ENCODE measurements around the gene HAAO.

The HAAO gene

DNA sequence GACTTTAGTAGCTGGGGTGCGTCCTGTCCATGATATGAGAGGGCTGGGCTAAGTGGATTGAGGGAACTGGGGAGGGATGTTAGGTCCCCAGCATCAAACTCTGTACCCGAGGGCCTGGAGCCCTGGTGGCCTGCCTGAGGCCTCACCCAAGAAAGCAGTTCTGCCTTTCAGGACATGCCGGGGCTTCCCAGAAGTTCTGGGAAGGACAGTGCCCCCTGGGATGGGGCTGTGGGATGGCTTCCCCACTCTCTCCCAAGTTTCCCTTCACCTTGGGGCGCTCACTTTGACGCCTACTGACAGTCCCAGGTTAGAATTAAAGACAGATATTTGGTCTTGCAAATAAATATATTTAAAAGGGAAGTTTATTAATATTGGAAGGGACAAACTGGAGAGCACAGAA, 30.2 kb downstream of the HAAO start:
- TF ChIP-seq, protein P1, sequence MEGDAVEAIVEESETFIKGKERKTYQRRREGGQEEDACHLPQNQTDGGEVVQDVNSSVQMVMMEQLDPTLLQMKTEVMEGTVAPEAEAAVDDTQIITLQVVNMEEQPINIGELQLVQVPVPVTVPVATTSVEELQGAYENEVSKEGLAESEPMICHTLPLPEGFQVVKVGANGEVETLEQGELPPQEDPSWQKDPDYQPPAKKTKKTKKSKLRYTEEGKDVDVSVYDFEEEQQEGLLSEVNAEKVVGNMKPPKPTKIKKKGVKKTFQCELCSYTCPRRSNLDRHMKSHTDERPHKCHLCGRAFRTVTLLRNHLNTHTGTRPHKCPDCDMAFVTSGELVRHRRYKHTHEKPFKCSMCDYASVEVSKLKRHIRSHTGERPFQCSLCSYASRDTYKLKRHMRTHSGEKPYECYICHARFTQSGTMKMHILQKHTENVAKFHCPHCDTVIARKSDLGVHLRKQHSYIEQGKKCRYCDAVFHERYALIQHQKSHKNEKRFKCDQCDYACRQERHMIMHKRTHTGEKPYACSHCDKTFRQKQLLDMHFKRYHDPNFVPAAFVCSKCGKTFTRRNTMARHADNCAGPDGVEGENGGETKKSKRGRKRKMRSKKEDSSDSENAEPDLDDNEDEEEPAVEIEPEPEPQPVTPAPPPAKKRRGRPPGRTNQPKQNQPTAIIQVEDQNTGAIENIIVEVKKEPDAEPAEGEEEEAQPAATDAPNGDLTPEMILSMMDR (IDR thresholded peaks at IDR 0.05), result no peak
- no peak for TF ChIP-seq ZFX (IDR thresholded peaks at IDR 0.05; ENCODE audit: borderline replicate concordance)
- no peak overlapping the region for H3K27ac ChIP-seq

DNA sequence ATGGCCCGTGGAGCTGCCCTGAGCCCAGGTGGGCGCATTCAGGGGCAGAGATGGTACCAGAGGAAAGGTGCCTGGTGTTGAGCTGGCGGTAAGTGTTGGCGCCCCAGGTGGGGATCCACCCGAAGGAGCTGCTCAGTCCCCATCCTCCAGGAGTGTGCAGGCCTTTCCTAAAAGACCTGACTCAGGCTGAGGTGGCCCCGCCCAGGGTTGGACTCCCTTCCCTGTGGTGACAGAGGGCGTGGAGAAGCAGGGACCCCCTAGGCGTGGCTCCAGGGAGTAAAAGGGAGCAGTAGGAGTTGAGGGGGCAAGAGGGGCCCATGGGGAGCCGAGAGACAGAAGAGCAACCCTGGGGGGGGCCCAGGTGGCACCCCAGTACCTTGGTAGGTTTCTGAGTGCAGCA, 30.8 kb downstream of the HAAO start:
- TF ChIP-seq, protein P1 (IDR thresholded peaks at IDR 0.05), result no peak
- TF ChIP-seq ZFX (IDR thresholded peaks at IDR 0.05; ENCODE audit: borderline replicate concordance), result no peak
- no peak overlapping the region for H3K27ac ChIP-seq

DNA sequence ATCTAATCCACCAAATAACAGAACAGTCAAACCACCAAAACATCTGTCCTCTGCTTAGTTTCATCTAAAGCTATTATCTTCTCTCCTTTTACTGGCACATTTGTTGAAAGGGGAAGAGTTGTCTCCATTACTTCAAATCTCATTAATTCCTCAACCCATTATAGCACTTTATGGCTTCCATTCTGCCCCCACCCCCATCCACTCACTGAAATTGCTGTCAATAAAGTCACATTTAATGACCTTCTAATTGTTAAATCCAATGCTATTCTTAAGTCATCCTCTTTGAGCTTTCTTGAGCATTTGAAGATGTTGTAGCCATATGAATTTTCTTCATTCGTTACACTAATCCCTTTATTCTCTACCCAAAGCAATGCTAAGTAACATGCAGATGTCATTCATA, 33.6 kb downstream of the HAAO start:
- H3K27ac ChIP-seq, result no peak overlapping the region
- TF ChIP-seq, protein P1 (IDR thresholded peaks at IDR 0.05), result no peak
- no peak for TF ChIP-seq ZFX (IDR thresholded peaks at IDR 0.05; ENCODE audit: borderline replicate concordance)

DNA sequence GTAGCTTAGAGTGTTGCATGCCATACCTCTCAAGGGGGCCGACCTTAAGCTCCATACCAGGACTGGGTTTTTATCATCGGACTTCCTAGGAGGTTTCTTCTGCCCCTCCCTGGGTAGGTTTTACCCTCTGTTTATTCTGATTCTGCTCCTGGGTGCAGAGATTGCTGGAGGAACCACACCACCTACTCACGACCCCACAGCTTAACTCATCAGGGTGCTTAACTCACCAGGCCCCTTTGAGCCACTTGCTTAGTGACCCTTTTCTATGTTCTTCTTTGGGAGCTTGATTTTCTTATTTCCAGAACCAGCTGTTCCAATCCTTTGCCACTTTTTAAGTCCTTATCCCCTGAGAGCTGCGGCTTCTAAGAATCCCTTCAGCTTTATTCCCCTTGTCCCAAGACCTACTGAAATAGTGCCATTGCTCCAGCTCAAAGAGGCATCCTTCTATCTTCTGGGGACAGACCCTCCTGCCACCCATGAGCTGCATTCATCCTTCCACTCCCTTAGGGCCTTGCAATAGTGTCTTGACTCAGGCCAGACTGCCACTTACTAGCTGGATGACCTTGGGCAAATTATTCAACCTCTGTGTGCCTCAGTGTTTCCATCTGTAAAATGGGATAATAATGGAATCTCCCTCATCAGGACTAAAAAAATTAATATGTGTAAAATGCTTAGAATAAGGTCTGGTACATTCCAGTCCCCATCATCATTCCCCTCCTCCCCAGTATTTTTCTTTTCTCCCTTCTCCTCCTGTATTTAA, 34.2 kb downstream of the HAAO start:
- TF ChIP-seq ZFX (IDR thresholded peaks at IDR 0.05; ENCODE audit: borderline replicate concordance), result no peak
- TF ChIP-seq, protein P1 (IDR thresholded peaks at IDR 0.05), result no peak
- no peak overlapping the region for H3K27ac ChIP-seq

DNA sequence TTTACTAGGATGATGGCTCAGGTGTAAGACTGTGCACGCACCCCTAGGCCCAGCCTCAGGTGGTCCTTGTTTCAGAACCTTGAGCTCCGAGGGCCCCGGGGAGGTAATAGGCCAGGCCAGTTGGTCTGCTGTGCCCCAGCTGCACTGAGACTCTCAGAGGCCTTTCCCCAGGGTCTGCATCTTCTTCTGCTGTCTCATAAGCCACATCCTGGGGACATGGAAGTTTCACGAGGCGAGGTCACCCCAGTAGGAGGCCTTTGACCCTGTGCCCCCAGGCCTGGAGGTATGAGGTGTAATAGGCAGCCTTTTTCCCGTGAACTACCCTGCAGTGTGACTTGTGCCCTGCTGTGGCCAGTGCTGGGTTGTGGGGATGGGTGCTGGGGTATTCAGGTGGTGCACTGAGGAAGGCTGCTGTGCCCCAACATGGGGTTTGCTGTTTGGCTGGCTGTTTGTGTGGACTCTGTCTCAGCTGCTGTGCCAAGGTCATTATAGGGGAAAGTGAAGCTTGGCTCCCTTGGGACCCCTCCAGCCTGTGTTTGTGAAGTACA, 35.3 kb downstream of the HAAO start:
- TF ChIP-seq ZFX (IDR thresholded peaks at IDR 0.05; ENCODE audit: borderline replicate concordance), result no peak
- H3K27ac ChIP-seq, result no peak overlapping the region

DNA sequence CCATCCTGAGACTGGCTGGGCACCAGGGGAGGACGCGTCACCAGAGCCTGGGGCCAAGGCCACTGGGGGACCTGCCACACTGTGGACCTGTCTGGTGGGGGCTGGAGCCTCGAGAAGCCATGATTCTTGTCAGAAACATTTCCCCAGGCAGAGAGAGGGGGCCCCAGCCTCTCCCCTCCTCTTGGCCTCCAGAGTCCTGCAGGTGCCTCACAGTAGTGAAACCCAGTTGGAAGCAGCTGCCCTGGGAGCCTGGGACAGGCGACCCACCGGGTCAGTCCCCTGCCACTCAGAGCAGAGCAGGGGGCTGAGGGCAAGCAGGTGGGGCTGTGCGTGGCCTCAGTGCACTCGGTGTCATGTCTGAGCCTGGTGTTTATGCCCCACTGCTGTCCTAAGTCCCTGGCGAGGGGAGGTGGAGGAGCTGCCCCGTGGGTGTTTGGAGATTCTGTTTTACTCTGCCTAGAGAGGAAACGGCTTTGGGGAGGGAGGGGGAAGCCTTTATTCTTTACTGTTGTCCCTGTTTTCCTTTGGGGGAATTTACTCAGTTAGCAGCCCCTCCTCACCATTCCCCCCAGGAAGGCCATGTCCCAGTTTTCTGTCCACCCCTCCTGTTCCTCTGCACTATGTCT, 36.1 kb downstream of the HAAO start:
- no peak for TF ChIP-seq ZFX (IDR thresholded peaks at IDR 0.05; ENCODE audit: borderline replicate concordance)
- no peak overlapping the region for H3K27ac ChIP-seq

DNA sequence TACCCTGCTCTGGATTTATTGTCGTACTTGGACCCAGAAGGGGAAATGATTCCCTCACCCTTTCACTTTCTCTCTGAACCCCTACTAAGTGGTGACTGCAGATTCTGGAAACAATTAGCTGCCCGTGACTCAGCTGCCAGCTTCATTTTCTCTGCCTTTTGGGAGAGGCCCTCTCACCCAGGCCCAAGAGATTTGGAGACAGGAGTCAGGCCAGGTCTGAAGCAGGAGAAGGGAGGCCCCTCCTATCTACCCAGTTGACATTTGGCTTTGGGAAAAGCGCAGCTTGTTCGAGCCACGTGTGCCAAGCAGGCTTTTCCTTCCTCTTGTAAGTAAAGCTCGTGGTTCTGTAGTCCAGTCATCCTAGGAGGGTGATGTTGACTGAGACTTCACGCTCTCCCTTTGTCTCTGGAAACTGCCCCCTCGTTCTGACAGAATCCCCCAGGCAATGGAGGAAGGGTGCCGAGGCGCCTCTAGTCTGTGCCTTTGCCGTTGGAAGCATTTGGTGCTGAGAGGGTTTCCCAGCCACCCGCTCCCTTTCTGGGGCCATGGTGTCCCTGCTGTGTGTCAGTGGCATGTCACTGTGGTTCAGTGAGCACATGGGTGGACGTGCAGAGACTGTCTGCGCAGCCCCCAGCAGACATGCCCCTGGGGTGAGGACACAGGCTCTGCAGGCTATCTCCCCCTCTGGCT, 37.0 kb downstream of the HAAO start:
- no peak for TF ChIP-seq ZFX (IDR thresholded peaks at IDR 0.05; ENCODE audit: borderline replicate concordance)
- TF ChIP-seq, protein P1 (IDR thresholded peaks at IDR 0.05), result no peak
- H3K27ac ChIP-seq, result no peak overlapping the region

DNA sequence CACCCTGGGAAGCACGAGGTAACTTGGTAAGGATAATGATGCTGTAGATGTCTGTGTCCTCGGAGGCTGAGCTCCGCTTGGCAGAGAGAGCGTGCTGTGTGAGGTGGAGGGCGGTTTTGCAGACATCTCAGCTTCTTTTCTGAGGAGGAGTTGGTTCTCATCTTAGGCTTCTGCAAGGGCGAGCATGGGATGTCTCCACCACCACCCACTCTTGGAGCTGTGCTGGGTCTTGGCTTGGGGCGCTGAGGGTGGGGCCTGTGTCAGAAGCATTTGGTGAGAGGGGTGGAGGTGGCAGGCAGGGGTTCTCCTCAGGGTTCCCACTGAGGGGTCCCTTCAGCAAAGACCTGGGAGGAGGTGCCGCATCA, 37.6 kb downstream of the HAAO start:
- TF ChIP-seq ZFX (IDR thresholded peaks at IDR 0.05; ENCODE audit: borderline replicate concordance), result no peak
- TF ChIP-seq, protein P1 (IDR thresholded peaks at IDR 0.05), result no peak
- H3K27ac ChIP-seq, result no peak overlapping the region
